ENCODE data around the gene ANKMY1. TPM values are rescaled to one million over a fixed set of nuclear protein-coding genes. Genes with fewer than 3 reads are reported as not detected.

The ANKMY1 gene
- total RNA-seq, 2 donors from 2014 or later, result 31.6 to 44.9 TPM

DNA sequence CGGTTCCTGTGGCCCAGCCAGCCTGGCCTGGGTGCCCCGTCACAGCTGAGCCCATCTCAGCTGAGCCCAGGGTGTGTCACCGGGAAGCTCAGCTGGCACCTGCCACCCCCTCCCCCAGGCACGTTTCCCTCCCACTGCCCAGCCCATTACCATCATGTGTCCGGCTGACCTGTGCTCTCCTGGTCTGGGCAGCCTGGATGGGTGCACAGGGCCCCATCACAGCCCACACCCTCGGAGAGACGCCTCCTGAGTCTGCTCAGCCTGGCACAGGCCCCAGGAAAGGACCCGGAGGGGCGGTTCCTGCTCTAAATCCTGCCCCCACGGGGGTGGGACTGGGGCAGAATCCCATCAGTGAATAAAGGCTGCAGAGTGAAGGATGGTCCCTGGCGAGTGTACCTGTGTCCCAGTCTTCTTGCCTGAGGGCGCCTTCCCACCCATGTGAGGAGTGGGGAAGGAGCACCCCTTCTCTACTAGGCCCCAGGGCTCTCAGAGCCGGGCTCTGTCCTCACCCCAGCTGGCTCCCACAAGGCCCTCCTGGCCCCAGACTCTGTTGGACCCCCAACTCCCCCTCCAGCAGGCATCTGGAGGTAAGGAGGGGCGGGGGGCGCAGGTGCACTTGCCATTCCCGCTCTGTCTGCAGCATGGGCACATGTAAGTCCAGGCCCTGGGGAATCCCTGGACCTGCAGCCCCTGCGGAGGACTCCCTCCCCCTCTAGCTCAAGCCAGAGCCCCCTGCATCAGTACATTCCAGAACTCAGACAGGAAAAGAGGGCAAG, 101.2 kb downstream of the ANKMY1 start:
- ATAC-seq (replicated peaks in 1 of 2) (no peak), DNase-seq (no peak)
- Mint-ChIP-seq H3K9me3 (no peaks in the 10 kb centered on the region), H3K4me3 (no peak overlapping the region), H3K27me3 (ENCODE audit: low read depth) (peaks cover 20% of the 10 kb centered on the region), H3K36me3 (ENCODE audit: insufficient read depth in 2 of 2) (no peaks in the 10 kb centered on the region), H3K4me1 (ENCODE audit: low read depth) (peaks cover 11% of the 10 kb centered on the region), H3K27ac (no peak overlapping the region)

- no peaks in the 10 kb centered on the region for H3K9me3 Mint-ChIP-seq
- peaks cover 11% of the 10 kb centered on the region for H3K4me1 Mint-ChIP-seq (ENCODE audit: low read depth)
- H3K4me3 Mint-ChIP-seq, result no peak overlapping the region
- ATAC-seq (replicated peaks in 1 of 2), result no peak
- H3K27me3 Mint-ChIP-seq (ENCODE audit: low read depth), result peaks cover 23% of the 10 kb centered on the region
- DNase-seq, result no peak
- H3K27ac Mint-ChIP-seq, result no peak overlapping the region
- H3K36me3 Mint-ChIP-seq (ENCODE audit: insufficient read depth in 2 of 2), result no peaks in the 10 kb centered on the region
These were observed 101.9 kb downstream of the ANKMY1 start for GRCh38 chr2:240455647-240456446.

DNA sequence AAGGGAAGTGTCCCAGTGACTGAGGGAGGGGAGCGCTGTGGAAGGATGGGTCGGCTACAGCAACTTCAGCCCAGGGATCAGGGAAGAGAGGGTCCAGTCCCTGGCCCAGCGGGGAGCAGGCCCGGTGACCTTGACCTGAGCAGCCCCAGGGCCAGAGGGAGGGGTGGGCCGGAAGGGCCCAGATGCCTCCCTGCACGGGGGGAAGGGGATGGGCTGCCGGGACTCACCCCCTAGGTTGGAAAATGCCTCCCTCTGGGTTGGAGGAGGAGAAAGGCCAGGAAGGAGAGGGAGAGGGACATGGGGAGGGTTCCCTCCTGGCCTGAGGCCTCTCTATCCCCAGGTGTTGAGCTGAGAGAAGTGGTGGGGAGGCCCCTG, 102.5 kb downstream of the ANKMY1 start:
- Mint-ChIP-seq H3K4me3 (no peak overlapping the region), H3K27me3 (ENCODE audit: low read depth) (peaks cover 29% of the 10 kb centered on the region), H3K9me3 (no peaks in the 10 kb centered on the region), H3K4me1 (ENCODE audit: low read depth) (peaks cover 11% of the 10 kb centered on the region), H3K36me3 (ENCODE audit: insufficient read depth in 2 of 2) (no peaks in the 10 kb centered on the region), H3K27ac (no peak overlapping the region)
- ATAC-seq (replicated peaks in 1 of 2) (no peak), DNase-seq (no peak)

DNA sequence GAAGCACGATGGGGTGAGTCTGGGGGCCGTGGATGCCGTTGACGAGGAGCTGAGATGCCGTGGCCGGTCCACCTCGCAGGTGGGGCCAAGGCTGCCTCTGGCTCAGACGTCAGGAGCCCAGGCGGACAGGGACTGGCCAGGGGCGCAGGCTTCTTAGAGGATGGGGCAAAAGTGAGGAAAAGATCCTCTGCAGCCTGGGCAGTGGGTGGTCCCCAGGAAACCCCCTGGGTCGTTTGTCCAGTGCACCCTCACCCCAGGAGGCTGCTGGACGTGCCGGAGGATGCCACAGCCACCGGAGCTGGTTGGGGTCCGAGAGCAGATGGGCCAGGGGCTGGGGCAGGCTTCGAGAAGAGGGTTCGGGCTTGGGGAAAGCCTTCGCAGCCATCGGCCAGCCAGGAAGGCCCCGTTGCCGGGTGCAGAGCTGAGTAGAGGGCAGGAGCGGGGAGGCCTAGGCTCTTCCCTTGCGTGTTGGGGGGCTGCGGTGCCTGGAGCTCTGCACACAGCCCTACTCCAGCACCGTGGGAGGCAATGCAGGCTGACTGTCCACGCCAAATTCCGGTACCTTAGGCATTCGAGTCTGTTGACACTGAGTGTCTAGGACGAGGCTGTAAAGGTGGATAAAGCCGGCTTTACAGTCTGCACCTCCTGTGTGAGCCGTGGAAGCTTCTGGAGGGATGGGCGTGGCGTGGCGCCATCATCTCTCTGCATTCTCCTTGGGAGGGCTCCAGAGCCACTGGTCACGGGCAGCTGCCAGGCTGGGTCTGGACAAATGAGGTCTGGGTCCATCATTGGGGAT, 103.5 kb downstream of the ANKMY1 start:
- ATAC-seq (replicated peaks in 1 of 2) (no peak), DNase-seq (no peak)
- no peaks in the 10 kb centered on the region for H3K9me3 Mint-ChIP-seq
- peaks cover 38% of the 10 kb centered on the region for H3K27me3 Mint-ChIP-seq (ENCODE audit: low read depth)
- H3K4me3 Mint-ChIP-seq, result peak overlapping the region; percentile 57 to 77
- H3K27ac Mint-ChIP-seq, result no peak overlapping the region
- H3K4me1 Mint-ChIP-seq (ENCODE audit: low read depth), result peaks cover 11% of the 10 kb centered on the region
- H3K36me3 Mint-ChIP-seq (ENCODE audit: insufficient read depth in 2 of 2), result no peaks in the 10 kb centered on the region

DNA sequence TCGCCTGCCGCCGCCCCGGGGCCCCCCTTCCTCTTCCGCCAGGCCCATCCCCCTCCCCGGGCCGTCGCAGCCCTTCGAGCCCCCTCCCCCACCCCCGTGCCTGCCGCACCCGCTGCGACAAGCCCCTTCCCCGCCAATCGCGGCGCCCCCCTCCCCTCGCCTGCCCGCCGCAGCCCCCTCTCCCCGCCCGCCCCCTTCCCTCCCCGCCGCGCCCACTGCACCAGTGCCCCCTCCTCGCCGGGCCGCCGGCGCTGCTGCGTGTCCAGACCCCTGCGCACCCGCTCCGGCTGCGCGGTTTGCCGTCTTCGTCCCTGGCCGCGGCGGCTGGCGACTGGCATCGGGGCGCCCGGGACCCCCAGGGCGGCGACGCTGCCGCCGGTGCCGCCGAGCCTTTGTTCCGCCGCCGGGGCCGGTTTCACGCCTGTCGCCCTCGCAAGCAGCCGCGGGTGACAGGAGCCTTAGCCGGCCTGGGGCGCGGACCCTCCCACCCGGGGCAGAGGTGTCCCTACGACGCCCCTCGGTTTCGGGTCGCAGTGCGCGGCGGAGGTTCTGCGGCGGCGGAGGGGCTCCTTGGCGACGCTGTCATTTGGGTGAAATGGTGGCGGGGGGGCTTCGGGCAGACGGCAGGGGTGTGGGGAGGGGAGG, 104.2 kb downstream of the ANKMY1 start:
- H3K27ac Mint-ChIP-seq, result no peak overlapping the region
- H3K4me1 Mint-ChIP-seq (ENCODE audit: low read depth), result peaks cover 11% of the 10 kb centered on the region

GRCh38 chr2:240452462-240453256, 105.1 kb downstream of the ANKMY1 start:
- H3K9me3 Mint-ChIP-seq, result no peaks in the 10 kb centered on the region
- H3K4me3 Mint-ChIP-seq, result peak overlapping the region; percentile 59 to 75
- H3K36me3 Mint-ChIP-seq (ENCODE audit: insufficient read depth in 2 of 2), result no peaks in the 10 kb centered on the region
- peaks cover 11% of the 10 kb centered on the region for H3K4me1 Mint-ChIP-seq (ENCODE audit: low read depth)
- ATAC-seq (replicated peaks in 1 of 2) (peak; percentile 31 to 43), DNase-seq (peak; percentile 21 to 25)
- H3K27me3 Mint-ChIP-seq (ENCODE audit: low read depth), result peaks cover 38% of the 10 kb centered on the region
- H3K27ac Mint-ChIP-seq, result no peak overlapping the region

More for the DNA sequence above, 104.2 kb downstream of the ANKMY1 start:
- ATAC-seq (replicated peaks in 1 of 2) (no peak), DNase-seq (no peak)
- no peaks in the 10 kb centered on the region for H3K36me3 Mint-ChIP-seq (ENCODE audit: insufficient read depth in 2 of 2)
- peak overlapping the region; percentile 57 to 77 for H3K4me3 Mint-ChIP-seq
- no peaks in the 10 kb centered on the region for H3K9me3 Mint-ChIP-seq
- H3K27me3 Mint-ChIP-seq (ENCODE audit: low read depth), result peaks cover 38% of the 10 kb centered on the region

DNA sequence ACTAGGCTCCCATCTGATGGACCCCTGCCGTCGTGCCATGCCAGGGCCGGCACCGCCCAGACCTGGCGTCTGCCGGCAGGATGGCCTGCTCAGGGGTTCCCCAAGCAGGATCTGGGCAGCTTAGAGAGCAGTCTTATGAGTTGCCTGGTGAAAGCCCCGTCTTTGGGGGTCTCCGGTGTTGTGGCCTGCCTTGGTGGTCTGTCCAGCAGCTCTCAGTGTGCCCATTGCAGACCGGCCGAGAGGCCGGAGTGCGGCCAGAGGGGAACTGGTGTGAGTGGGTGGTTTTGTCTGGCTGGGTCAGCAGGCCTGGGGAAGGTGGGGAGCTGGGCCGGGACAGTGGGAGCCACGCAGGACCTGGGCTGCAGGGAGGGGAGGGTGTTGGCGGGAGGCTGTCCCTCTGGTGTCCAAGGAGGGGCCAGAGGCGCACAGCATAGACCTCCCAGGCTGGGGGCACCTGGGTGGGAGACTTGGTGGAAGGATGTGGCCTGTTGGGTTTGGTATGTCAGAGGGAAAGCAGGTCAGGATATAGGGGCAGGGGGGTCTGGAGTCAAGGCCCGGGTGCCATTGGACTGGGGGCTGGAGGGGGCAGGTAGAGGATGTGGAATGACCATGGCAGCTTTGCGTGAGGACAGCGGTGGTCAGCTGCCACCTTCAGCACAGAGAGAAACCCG, 105.9 kb downstream of the ANKMY1 start:
- ATAC-seq (replicated peaks in 1 of 2) (no peak), DNase-seq (no peak)
- Mint-ChIP-seq H3K36me3 (ENCODE audit: insufficient read depth in 2 of 2) (no peaks in the 10 kb centered on the region), H3K4me3 (peak overlapping the region; percentile 59 to 75), H3K9me3 (no peaks in the 10 kb centered on the region), H3K27me3 (ENCODE audit: low read depth) (peaks cover 38% of the 10 kb centered on the region), H3K4me1 (ENCODE audit: low read depth) (peaks cover 11% of the 10 kb centered on the region), H3K27ac (no peak overlapping the region)

DNA sequence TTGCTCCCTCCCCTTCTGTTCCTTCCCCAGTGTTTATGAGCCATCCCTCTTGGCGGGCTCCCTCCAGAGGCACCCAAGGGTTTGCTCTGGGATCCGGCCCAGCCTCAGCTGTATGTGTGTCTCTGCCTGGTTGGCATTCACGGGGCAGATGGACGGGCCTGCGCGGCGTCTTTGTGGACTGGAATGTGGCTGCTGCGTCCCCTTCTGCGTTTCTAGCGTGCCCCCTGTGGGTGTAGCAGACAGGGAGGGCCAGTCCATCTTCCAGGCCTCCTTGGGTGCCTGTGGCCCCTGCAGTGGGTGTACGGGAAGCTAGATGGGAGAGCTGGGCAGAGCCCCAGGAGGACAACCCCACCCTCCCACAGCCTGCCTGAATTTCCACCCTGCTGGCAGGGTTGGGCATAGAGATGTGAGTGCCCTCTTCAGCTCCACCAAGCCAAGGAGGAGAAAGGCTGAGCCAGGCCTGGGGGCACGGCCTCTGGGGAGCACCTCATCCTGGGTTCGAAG, 106.6 kb downstream of the ANKMY1 start:
- H3K27me3 Mint-ChIP-seq (ENCODE audit: low read depth), result peaks cover 38% of the 10 kb centered on the region

DNA sequence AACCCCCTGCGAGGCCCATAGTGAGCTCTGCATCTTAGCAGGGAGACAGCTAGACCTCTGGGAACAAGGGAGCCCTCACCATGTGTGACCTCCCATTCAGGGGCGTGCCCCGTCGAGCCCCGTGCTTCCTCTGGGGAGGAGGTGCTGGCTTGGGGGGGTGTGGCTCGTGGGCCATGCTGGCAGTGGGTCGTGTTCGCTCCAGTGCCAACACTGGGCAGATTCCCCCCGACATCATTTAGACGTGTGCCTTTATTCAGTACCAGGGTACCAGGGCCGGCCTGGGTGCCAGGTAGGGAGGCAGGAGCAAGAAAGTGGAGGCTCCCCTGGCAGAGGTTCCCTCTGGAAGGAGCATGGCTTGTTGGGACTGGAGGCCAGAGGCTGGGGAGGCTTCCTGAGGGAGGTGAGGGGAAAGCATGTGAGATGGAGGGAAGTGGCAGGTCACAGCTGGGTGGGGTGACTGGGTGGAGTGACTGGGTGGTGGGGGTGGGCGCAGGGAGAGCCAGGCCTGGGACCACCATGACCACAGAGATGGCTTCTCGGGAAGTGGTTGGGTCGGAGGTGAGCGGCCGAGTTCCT, 107.2 kb downstream of the ANKMY1 start:
- H3K36me3 Mint-ChIP-seq (ENCODE audit: insufficient read depth in 2 of 2), result no peaks in the 10 kb centered on the region
- ATAC-seq (replicated peaks in 1 of 2), result no peak

More for the DNA sequence above, 106.6 kb downstream of the ANKMY1 start:
- Mint-ChIP-seq H3K4me1 (ENCODE audit: low read depth) (peaks cover 11% of the 10 kb centered on the region), H3K4me3 (no peak overlapping the region), H3K36me3 (ENCODE audit: insufficient read depth in 2 of 2) (no peaks in the 10 kb centered on the region), H3K27ac (no peak overlapping the region), H3K9me3 (no peaks in the 10 kb centered on the region)
- DNase-seq (no peak), ATAC-seq (replicated peaks in 1 of 2) (no peak)

GRCh38 chr2:240449764-240450531, 107.8 kb downstream of the ANKMY1 start:
- Mint-ChIP-seq H3K9me3 (no peaks in the 10 kb centered on the region), H3K4me1 (ENCODE audit: low read depth) (peaks cover 11% of the 10 kb centered on the region), H3K4me3 (no peak overlapping the region), H3K27me3 (ENCODE audit: low read depth) (peaks cover 36% of the 10 kb centered on the region), H3K27ac (no peak overlapping the region), H3K36me3 (ENCODE audit: insufficient read depth in 2 of 2) (no peaks in the 10 kb centered on the region)
- ATAC-seq (replicated peaks in 1 of 2) (no peak), DNase-seq (no peak)

More for the DNA sequence above, 107.2 kb downstream of the ANKMY1 start:
- H3K27me3 Mint-ChIP-seq (ENCODE audit: low read depth), result peaks cover 38% of the 10 kb centered on the region
- no peak for DNase-seq
- no peaks in the 10 kb centered on the region for H3K9me3 Mint-ChIP-seq
- H3K27ac Mint-ChIP-seq, result no peak overlapping the region
- H3K4me1 Mint-ChIP-seq (ENCODE audit: low read depth), result peaks cover 11% of the 10 kb centered on the region
- peak overlapping the region in 1 of 2 donors; percentile 31 for H3K4me3 Mint-ChIP-seq
